OCI-LY7 (cell line): ENCODE results near the gene FAM171A1. TPM values are rescaled to one million over a fixed set of nuclear protein-coding genes. Genes with fewer than 3 reads are reported as not detected.

ENCODE experiments used
- BruUV-seq: library from RNA; stranded (reverse); fragments of 400-500 nt; replicated peaks from 2 replicates; lab custom pipeline; 2021; lab: Mats Ljungman, UMichigan
- CTCF ChIA-PET: fragments of 300-600 bp; sonication (Branson Sonifier 250); formaldehyde crosslinking; loops from one replicate; lab custom pipeline; 2022; ENCODE audit warnings: antibody characterized with exemption; ENCODE audit not compliant: unreplicated experiment; lab: Charles Lee
- POLR2A ChIA-PET: fragments of 300-600 bp; sonication (Branson Sonifier 250); formaldehyde crosslinking; loops from one replicate; lab custom pipeline; 2022; ENCODE audit warnings: antibody characterized with exemption; lab: Charles Lee
- DNase-seq: peaks from one replicate; pipeline ENCODE4 v3.0.0-alpha.2; 2015; ENCODE audit warnings: low spot score
- H2AFZ ChIP-seq: fragments of 200-600 bp; sonication (generic), shearing (Covaris generic); 2 replicates; pipeline ENCODE4 v1.6.1; 2014; ENCODE audit warnings: mild to moderate bottlenecking, antibody characterized with exemption, low read length, moderate library complexity
- H3K27ac ChIP-seq: fragments of 200-600 bp; sonication (generic); 2 replicates; pipeline ENCODE4 v1.5.1; 2014; ENCODE audit warnings: mixed run types, low read depth, mild to moderate bottlenecking, moderate library complexity, low read length, inconsistent platforms; ENCODE audit not compliant: poor library complexity, severe bottlenecking
- H3K36me3 ChIP-seq: fragments of 200-600 bp; sonication (generic); 2 replicates; pipeline ENCODE4 v1.6.1; 2014; ENCODE audit warnings: mild to moderate bottlenecking, antibody characterized with exemption, low read length, moderate library complexity, mixed read lengths; ENCODE audit not compliant: insufficient read depth
- H3K4me1 ChIP-seq: fragments of 200-600 bp; sonication (generic); 2 replicates; pipeline ENCODE4 v1.5.1; 2014; ENCODE audit warnings: mild to moderate bottlenecking, low read length; ENCODE audit not compliant: insufficient read depth, poor library complexity, severe bottlenecking
- H3K4me2 ChIP-seq: fragments of 200-600 bp; sonication (generic); 2 replicates; pipeline ENCODE4 v1.6.1; 2014; ENCODE audit warnings: mild to moderate bottlenecking, low read length
- H3K4me3 ChIP-seq: fragments of 200-600 bp; sonication (generic); 2 replicates; pipeline ENCODE4 v1.5.1; 2014; ENCODE audit warnings: mild to moderate bottlenecking, low read depth, low read length; ENCODE audit not compliant: poor library complexity, severe bottlenecking
- H3K79me2 ChIP-seq: fragments of 200-600 bp; sonication (generic); 2 replicates; pipeline ENCODE4 v1.6.1; 2016; ENCODE audit warnings: low read depth, mild to moderate bottlenecking, low read length, moderate library complexity, mixed read lengths; ENCODE audit not compliant: insufficient read depth
- H3K9me2 ChIP-seq: fragments of 200-600 bp; sonication (generic); 2 replicates; pipeline ENCODE4 v1.6.1; 2016; ENCODE audit warnings: mild to moderate bottlenecking, low read length, mixed read lengths; ENCODE audit not compliant: insufficient read depth
- H3K9me3 ChIP-seq: fragments of 200-600 bp; sonication (generic); 2 replicates; pipeline ENCODE4 v1.6.1; 2014; ENCODE audit warnings: mild to moderate bottlenecking, mixed run types, low read length, mixed read lengths
- H4K20me1 ChIP-seq: fragments of 200-600 bp; sonication (generic); 2 replicates; pipeline ENCODE4 v1.6.1; 2014; ENCODE audit warnings: mild to moderate bottlenecking, antibody characterized with exemption, low read length, moderate library complexity, mixed read lengths; ENCODE audit not compliant: insufficient read depth
- CTCF ChIP-seq: fragments of 200-600 bp; sonication (generic); conservative IDR thresholded peaks from 2 replicates; pipeline ENCODE4 v1.5.1; 2014; ENCODE audit warnings: mild to moderate bottlenecking, antibody characterized with exemption, low read length, moderate library complexity, mixed read lengths
- EZH2phosphoT487 ChIP-seq: fragments of 200-600 bp; sonication (generic); IDR thresholded peaks from 2 replicates; pipeline ENCODE4 v1.6.1; 2018; ENCODE audit warnings: low read depth, borderline replicate concordance, mild to moderate bottlenecking, mixed run types, antibody characterized with exemption, low read length, moderate library complexity, mixed read lengths
- intact Hi-C: fragments of 100-400 bp; cut with micrococcal nuclease; formaldehyde crosslinking; loops from one replicate; pipeline ENCODE4 v1.10.0; 2022; ENCODE audit not compliant: unreplicated experiment
- total RNA-seq, 2 experiments: library from RNA; depleted of rRNA in 1 of 2; stranded (reverse); fragments of >200 nt in 1 of 2; shearing (Covaris generic) in 1 of 2; gene quantifications; 2 replicates each; pipeline ENCODE4 v1.2.3, GENCODE V29; 2014 to 2022

FAM171A1 gene
- total RNA-seq, 2 experiments from 2014 or later = not detected

DNA sequence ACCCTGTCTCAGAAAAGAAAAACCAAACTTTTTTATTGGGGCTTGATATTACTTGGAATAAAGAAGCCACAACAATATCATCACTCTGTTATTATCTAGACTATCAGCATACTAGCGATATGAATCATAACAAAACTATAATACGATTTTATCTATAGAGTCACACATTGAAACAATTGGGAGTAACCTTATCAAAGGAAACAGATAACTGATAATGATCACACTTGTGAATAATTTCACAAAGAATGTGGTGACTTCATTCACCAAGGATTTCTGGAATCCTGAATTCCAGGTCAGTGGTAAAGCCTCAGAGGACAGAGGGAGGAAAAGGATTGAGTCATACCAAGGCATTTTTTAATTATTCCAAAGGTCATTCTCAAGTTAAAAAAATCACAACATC, 170.5 kb downstream of the FAM171A1 start:
- POLR2A ChIA-PET = no interaction called here
- Histone ChIP-seq H3K4me2 (no peak overlapping the region), H3K4me1 (no peaks in the 10 kb centered on the region)

GRCh38 chr10:15197911-15198310, 173.2 kb downstream of the FAM171A1 start:
- H3K4me1 ChIP-seq = no peaks in the 10 kb centered on the region
- POLR2A ChIA-PET = no interaction called here

More for the DNA sequence above, 170.5 kb downstream of the FAM171A1 start:
- no peaks in the 10 kb centered on the region for H4K20me1 ChIP-seq
- H3K9me2 ChIP-seq = no peaks in the 10 kb centered on the region
- no peaks in the 10 kb centered on the region for H3K79me2 ChIP-seq
- H3K4me3 ChIP-seq = no peak overlapping the region
- no TSS peak for BruUV-seq
- CTCF ChIA-PET = no interaction called here
- H3K27ac ChIP-seq = no peak overlapping the region
- H3K9me3 ChIP-seq = no peaks in the 10 kb centered on the region
- no peaks in the 10 kb centered on the region for H3K36me3 ChIP-seq
- H2AFZ ChIP-seq = no peak overlapping the region
- intact Hi-C loops = no loop called here
- DNase-seq = no peak
- no peak for TF ChIP-seq CTCF
- no peak for TF ChIP-seq EZH2phosphoT487

More at GRCh38 chr10:15197911-15198310, 173.2 kb downstream of the FAM171A1 start:
- Histone ChIP-seq H4K20me1 (no peaks in the 10 kb centered on the region), H3K79me2 (no peaks in the 10 kb centered on the region), H3K4me2 (no peak overlapping the region), H3K9me2 (no peaks in the 10 kb centered on the region), H3K27ac (no peak overlapping the region), H3K9me3 (no peaks in the 10 kb centered on the region), H3K36me3 (no peaks in the 10 kb centered on the region), H2AFZ (no peak overlapping the region), H3K4me3 (no peak overlapping the region)
- CTCF ChIA-PET = no interaction called here
- intact Hi-C loops = no loop called here
- DNase-seq = no peak
- TF ChIP-seq CTCF (no peak), EZH2phosphoT487 (no peak)
- BruUV-seq = no TSS peak
